GM18868 (cell line): Measurements from ENCODE around the gene PNPLA8.
A peak's percentile ranks its signal among the peaks of the same experiment; 100 is the strongest.
"Not testable (repeated sequence)": the region's sequence is repeated elsewhere in the genome, so short reads cannot be mapped to it uniquely, and the experiment has no call there.

ENCODE experiments used
- ATAC-seq: cut with Tn5 transposase; IDR thresholded peaks from one replicate; pipeline ENCODE4 v1.9.1; 2021; ENCODE audit warnings: mild to moderate bottlenecking, moderate library complexity; ENCODE audit not compliant: unreplicated experiment

Gene PNPLA8, protein sequence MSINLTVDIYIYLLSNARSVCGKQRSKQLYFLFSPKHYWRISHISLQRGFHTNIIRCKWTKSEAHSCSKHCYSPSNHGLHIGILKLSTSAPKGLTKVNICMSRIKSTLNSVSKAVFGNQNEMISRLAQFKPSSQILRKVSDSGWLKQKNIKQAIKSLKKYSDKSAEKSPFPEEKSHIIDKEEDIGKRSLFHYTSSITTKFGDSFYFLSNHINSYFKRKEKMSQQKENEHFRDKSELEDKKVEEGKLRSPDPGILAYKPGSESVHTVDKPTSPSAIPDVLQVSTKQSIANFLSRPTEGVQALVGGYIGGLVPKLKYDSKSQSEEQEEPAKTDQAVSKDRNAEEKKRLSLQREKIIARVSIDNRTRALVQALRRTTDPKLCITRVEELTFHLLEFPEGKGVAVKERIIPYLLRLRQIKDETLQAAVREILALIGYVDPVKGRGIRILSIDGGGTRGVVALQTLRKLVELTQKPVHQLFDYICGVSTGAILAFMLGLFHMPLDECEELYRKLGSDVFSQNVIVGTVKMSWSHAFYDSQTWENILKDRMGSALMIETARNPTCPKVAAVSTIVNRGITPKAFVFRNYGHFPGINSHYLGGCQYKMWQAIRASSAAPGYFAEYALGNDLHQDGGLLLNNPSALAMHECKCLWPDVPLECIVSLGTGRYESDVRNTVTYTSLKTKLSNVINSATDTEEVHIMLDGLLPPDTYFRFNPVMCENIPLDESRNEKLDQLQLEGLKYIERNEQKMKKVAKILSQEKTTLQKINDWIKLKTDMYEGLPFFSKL

DNA sequence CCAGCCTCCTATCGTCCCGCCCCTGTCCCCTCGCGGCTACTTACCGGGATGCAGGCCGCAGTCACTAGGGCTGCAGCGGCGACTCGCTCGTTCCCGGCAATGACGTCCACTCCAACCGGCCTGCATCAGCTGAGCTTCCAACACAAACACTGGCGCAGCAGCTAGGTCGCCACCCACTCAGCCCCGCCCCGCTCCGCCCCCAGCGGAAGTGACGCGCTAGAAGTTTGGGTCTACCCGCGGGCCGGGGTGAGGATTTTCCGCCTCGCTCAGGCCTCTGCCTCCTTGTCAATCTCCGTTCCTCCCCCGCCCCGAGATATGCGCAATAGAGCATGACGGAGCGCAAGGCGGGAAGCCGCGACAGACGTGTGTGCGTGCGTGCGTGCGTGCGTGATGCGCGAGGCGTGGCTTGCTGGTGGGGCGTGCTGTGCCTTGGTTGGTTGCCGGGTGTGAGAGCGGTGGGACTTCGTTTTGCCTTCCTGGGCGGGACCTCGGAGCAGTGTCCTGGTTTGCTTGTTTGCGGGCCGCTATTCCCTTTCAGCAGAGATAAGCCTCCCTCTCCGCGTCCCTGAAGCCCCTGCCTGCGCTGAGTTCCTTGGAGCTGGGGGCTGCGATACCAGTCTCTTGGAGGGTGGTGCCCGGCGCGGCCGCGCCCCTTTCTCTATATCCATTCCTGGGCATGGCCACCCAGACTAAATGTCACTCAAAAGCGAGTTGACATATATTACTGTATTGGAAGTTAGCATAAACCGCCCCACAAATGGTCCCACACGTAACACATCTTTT lies at the start of gene PNPLA8:
Gene PNPLA8 (minus strand): TSS at position 151 of the 783 bp plus-strand sequence. CDS start 10,644 bp downstream, outside the sequence.
- peak; percentile 91 for ATAC-seq

DNA sequence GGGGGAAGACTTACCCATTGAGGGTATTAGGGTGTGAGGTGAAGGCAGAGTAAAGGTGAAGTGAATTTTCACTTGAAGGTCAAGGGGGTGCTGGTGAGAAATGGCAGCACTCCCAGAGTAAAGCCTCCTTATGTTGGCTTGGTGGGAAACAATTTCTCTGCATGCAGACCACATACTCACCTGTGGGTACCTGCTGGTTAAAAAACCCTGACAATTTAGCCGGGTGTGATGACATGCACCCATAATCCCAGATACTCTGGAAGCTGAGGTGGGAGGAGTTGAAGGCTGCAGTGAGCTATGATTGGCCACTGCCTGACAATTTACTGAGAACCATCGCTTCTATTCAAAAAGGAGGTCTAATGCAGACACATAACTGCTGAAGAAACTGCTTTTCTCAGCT lies 49.2 kb upstream of the PNPLA8 start:
- ATAC-seq = no peak

DNA sequence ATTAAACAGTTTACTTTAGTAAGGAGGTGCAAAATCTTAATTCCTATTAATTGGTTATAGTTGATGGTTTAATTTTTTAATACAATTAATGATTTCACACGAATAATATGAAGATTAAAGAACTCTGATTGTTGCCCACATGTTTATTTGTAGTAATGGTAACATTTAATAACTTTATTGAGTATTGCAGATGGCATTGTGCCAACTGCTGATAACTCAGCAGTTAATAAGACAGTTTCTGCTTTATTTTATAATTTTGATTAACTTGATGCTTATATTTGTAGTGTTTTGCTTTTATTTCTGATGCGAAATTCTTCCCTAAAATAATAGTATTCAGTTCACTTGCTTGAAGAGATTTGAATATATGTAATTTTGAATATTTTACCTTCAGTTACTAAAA lies 46.5 kb upstream of the PNPLA8 start:
- ATAC-seq = no peak

DNA sequence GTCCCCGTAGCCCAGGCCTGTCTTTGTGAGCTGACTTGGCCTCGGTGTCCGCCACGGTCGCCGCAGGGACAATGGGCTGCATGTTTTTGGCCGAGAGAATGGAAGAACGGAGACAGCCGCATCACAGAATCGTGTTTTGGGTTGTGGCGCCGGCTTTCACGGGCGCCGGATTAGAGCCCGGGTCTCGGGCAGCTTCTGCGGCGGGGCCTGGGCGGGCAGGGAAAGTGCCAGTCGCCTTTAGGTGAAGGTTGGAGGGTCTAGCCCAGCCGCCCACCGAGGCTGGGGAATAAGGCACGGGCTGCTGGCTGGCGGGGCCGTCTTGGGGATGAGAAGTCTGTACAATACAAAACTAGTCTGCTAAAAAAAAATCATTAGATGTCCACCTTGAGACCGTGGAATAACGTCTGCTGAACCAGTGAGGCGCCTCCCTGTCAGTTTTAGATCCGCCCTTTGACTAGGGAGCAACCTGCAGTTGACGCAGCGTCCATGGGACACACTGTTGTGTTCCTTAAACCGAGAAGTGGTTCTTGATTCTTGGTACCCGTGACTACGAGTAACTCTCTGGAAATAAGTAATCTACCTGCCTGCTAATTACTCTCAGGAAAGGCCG lies 44.3 kb upstream of the PNPLA8 start:
- ATAC-seq = peak; percentile 21

DNA sequence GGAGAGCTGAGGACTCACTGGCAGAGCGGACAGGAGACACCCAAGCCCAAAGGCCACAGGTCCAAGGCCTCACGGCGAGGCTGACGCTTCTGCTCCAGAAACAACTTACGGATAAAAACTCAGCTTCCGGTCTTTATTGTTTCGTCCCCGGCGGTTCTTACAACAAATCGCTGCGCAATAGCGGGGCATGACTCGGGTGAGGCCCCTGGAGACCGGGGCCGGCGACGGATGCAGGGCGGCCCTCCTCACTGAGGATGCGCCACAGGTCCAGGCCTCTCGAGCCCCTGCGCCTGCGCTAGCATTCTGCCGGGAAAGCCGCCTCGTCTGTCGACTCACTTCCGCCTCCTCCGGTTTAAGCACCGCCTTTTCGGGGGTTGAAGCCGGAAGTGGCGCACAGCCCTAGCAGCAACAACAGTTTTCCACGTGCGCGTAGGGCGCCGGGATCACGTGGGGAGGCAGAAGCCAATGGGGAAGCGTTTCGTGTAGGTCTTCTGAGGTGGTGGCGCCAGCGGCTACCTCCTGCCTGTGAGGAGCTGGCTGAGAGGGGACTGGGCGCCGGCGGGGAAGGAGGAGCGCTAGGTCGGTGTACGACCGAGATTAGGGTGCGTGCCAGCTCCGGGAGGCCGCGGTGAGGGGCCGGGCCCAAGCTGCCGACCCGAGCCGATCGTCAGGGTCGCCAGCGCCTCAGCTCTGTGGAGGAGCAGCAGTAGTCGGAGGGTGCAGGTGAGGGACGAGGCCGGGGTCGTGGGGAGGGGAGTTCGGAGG lies 43.6 kb upstream of the PNPLA8 start, which contains the start of the genes DNAJB9 and THAP5:
Gene DNAJB9 (plus strand): TSS at position 494 of the 765 bp plus-strand sequence. CDS start 1,853 bp downstream, outside the sequence.
Gene THAP5 (minus strand): TSS at position 326 of the 765 bp plus-strand sequence. CDS start 137 bp downstream, at position 189.
- ATAC-seq = peak; percentile 92

DNA sequence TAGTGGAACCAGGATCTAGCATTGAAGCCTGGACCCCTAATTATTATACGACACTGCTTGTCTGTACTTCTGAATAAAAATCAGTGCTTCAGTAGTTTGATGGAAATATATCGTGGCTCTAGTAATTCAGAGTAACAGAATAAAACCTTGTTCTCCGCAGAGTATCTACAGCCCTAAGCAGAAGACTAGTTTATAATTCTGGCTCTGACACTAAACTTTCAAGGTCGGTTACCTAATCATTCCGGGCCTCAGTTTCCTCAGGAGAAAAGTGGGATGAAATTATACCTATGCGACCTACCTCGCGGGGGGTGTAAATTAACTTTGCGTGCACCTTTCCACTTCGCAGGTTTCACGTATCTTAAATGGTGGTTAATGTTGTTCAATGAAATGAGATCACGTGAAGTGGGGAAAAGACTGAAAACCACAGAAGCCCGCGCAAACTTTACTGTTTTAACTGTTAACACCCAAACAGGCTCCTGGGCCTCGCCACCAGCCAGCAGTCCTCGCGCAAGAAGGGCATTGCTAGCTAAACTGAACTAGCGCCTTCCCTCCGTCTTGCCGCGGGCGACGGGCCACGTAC lies 43.0 kb upstream of the PNPLA8 start:
- no peak for ATAC-seq

DNA sequence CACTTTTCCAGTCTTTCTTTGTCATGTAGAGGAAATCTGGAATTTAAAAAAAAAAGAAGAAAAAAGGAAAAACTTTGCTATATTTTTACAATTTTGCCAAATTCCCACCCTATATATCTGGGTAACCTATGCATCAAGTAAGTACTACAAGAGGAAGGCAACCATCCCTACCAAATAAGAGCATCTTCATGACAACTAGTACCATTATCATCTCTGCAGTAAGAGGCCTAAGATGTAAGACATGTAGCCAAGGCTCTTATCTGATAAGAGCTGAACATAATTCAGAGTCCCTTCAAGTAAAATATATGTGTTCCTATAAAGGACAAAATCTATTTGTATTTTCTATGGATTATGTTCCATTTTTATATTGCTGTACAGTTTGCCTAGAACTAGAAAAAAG lies 40.1 kb upstream of the PNPLA8 start:
- no peak for ATAC-seq

DNA sequence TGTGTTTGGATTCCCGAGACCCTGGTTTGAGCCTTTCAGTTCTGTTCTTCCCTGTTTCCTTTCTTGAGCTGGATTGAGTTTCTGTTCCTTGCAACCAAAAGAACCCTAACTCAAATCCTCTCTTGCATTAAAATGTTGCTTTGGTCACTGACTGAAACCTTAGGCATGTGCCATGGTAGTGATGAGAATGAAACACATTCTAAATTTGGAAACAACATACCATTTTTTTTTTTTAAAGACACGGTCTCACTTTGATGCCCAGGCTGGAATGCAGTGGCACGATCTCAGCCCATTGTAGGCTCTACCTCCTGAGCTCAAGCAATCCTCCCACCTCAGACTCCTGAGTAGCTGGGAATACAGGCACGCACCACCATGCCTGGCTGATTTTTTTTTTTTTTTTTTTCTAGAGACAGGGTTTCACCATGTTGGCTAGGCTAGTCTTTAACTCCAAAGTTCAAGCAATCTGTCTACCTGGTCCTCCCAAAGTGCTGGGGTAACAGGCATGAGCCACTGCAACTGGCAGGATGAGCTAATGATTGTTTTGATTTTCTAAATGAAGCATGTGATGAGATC lies 35.2 kb upstream of the PNPLA8 start:
- ATAC-seq = no peak

DNA sequence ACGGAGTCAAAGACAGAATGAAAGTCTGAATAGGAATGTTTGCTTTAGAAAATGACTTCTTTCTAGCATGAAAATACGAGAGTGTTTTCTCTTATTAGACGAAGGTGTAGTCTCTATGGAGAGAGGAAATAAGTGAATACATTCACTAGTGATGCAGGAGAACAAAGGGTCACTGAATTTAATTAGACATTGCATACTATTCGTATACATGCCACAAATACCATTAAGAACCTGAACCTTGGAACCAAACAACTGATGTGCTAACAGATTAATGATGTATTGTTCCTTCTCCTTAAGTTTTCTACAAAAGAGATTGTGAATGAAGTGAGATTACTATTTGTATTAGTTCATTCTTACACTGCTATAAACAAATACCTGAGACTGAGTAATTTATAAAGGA lies 33.3 kb upstream of the PNPLA8 start:
- no peak for ATAC-seq

DNA sequence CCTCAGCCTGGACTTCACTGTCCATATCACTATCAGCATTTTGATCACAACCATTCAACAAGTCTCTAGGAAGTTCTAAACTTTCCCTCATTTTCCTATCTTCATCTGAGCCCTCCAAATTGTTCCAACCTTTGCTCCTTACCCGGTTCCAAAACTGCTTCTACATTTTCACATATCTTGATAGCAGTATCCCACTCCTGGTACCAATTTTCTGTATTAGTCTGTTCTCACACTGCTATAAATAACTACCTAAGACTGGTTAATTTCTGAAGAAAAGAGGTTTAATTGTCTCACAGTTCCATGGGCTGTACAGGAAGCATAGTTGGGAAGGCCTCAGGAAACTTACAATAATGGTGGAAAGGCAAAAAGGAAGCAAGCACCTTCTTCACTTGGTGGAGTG lies 31.7 kb upstream of the PNPLA8 start:
- ATAC-seq = no peak

DNA sequence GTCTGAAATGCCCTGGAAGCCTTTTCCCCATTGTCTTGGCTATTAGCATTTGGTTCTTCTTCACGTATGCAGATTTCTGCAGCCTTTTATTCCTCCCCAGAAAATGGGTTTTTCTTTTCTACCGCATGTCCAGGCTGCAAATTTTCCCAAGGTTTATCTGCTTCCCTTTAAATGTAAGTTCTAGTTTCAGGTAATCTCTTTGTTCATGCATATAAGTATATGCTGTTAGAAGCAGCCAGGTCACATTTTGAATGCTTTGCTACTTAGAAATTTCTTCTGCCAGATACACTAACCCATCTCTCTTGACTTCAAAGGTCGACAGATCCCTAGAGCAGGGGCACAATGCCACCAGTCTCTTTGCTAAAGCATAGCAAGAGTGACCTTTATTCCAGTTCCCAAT lies 31.3 kb upstream of the PNPLA8 start:
- no peak for ATAC-seq

DNA sequence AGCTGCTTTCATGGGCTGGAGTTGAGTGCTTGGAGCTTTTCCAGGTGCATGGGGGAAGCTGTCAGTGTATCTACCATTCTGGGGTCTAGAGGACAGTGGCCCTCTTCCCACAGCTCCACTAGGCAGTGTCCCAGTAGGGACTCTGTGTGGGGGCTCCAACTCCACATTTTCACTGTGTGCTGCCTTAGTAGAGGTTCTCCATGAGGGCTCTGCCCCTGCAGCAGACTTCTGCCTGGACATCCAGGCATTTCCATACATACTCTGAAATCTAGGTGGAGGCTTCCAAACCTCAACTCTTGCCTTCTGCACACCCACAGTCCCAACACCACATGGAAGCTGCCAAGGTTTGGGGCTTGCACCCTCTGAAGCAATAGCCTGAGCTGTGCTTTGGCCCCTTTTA lies 30.7 kb upstream of the PNPLA8 start:
- not testable (repeated sequence) for ATAC-seq

DNA sequence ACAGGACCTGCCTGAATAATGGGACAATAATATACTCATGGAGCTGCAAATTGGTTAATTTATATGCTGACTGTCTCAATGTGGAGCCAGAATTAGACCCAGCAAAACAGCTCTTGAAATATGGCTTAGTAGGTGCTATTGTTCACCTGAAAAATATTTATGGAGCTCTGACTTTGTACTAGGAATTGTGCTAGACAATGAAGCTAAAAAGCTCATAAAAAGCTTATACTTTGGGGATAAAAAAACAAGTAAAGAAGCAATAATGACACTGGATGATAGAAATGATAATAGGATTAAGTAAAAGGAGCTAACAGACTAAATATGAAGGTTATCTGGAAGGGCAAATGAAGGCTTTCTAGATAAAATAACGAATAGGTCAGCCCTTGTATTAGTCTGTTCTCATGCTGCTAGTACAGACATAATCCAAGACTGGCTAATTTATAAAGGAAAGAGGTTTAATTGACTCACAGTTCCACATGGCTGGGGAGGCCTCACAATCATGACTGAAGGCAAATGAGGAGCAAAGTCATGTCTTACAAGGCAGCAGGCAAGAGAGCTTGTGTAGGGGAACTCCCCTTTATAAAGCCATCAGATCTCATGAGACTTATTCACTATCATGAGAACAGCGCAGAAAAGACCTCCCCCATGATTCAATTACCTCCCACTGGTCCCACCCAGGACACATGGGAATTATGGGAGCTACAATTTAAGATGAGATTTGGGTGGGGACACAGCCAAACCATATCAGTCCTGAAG lies 22.4 kb upstream of the PNPLA8 start:
- ATAC-seq = not testable (repeated sequence)

DNA sequence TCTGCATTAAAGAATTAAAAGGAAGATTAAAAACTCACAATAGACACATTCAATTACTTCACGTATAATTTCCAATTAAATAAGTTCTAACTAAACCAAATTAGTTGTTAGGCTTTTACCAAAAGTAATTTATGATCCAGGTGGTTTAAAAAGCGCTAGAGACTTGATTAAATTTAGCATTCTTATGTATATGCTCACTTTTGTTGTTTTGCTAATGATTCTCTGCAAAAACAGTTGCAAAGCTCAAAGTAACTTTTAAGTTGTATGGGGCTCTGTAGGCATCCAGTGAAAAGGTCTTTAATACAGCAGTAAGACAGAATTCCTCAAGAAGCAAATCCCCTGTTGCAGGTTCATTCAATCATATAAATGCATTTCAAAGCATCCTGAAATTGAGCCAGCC lies 15.5 kb upstream of the PNPLA8 start:
- no peak for ATAC-seq

DNA sequence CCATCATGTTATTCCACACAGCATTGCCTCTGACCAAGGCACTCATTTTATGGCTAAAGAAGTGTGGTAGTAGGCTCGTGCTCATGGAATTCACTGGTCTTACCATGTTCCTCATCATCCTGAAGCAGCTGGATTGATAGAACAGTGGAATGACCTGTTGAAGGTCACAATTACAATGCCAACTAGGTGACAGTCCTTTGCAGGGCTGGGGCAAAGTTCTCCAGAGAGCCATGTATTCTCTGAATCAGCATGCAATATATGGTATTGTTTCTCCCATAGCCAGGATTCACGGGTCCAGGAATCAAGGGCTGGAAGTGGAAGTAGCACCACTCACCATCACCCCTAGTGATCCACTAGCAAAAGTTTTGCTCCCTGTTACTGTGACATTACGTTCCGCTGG lies 12.8 kb upstream of the PNPLA8 start:
- ATAC-seq = not testable (repeated sequence)

DNA sequence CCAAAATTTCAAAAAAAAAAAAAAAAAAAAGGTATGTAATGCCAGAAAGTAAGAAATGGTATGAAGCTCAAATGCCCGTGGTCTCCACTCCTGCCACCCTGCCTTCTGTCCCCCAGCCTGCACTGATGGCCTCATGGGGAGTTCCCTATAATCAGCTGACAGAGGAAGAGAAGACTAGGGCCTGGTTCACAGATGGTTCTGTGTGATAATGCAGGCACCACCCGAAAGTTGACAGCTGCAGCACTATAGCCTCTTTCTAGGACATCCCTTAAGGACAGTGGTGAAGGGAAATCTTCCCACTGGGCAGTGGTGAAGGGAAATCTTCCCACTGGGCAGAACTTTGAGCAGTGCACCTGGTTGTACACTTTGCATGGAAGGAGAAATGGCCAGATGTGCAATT lies 12.3 kb upstream of the PNPLA8 start:
- peak; percentile 73 for ATAC-seq

DNA sequence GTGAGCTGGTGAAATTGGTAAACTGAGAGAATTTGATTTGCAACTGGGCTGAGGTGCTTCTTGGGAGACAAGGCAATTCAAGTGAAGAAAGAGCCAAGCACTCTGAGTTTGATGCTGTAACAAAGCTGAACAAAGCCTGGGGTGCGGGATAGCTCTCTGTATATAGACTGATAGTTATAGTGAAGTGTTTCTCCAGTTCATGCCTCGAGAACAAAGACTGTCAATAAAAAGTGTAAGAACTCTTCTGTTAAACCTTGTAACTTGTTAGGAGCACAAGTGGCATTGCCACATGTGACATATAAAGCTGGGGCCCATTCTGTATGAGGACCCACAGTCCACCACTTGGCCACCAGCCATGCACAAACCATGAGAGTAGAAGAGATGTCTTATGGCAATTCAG lies 11.3 kb upstream of the PNPLA8 start:
- ATAC-seq = no peak

DNA sequence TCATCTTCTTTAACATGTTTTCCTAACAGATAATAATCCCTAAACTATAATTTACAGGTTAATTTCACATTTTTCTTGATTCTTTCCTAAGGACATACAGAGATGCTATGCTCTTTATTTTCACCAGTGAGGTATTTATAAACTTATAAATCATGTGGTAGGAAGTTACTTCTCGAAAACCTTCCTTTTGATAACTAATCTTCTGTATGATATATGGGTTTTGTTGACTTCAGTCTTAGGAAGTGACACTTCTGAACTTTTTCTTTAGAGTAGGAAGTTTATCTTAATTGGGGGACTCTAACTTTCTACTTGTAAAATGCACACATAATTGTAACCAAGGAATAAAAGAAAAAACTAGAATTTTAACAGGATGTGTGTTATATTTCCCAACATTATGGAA lies 9.8 kb upstream of the PNPLA8 start:
- ATAC-seq = no peak
